Fibroblast of lung (primary cell): Measurements from ENCODE around the gene OBSCN. TPM values are rescaled to one million over a fixed set of nuclear protein-coding genes. Genes with fewer than 3 reads are reported as not detected.

Experiments
- DNase-seq, 2 donors: peaks; one replicate each; pipeline versions ENCODE4 v3.0.0 to v3.0.0-alpha.2; 2010; ENCODE audit warnings: low read depth in 2 of 2
- H2AFZ ChIP-seq: 2 replicates; pipeline ENCODE4 v1.5.1; 2012; ENCODE audit warnings: low read length, control low read depth, inconsistent platforms
- H3K27ac ChIP-seq: 2 replicates; pipeline ENCODE4 v1.5.1; 2011; ENCODE audit warnings: low read length, control low read depth; ENCODE audit not compliant: insufficient read depth
- H3K27me3 ChIP-seq: 2 replicates; pipeline ENCODE4 v1.5.1; 2011; ENCODE audit warnings: mild to moderate bottlenecking, low read length; ENCODE audit not compliant: control insufficient read depth, insufficient read depth
- H3K36me3 ChIP-seq: 2 replicates; pipeline ENCODE4 v1.5.1; 2011; ENCODE audit warnings: low read length; ENCODE audit not compliant: control insufficient read depth, insufficient read depth
- H3K4me1 ChIP-seq: 2 replicates; pipeline ENCODE4 v1.5.1; 2011; ENCODE audit warnings: low read length; ENCODE audit not compliant: control insufficient read depth, insufficient read depth; ENCODE audit errors: extremely low read depth
- H3K4me2 ChIP-seq: 2 replicates; pipeline ENCODE4 v1.5.1; 2011; ENCODE audit warnings: low read length, control low read depth; ENCODE audit not compliant: insufficient read depth; ENCODE audit errors: extremely low read depth
- H3K4me3 ChIP-seq, 4 experiments: fragments of 200-600 bp in 1 of 4; sonication (generic) in 1 of 4; replicated peaks in 1 of 4; 2 replicates each; pipeline ENCODE4 v1.5.1; 2011 to 2016; ENCODE audit warnings: low read length in 4 of 4, low read depth in 3 of 4, mild to moderate bottlenecking in 3 of 4, control low read depth in 2 of 4, inconsistent platforms in 1 of 4, mixed read lengths in 1 of 4; ENCODE audit not compliant: insufficient read depth in 1 of 4; ENCODE audit errors: control extremely low read depth in 1 of 4
- H3K79me2 ChIP-seq: 2 replicates; pipeline ENCODE4 v1.5.1; 2012; ENCODE audit warnings: mild to moderate bottlenecking, low read length, inconsistent platforms; ENCODE audit not compliant: control insufficient read depth, insufficient read depth
- H3K9ac ChIP-seq: 2 replicates; pipeline ENCODE4 v1.5.1; 2011; ENCODE audit warnings: mild to moderate bottlenecking, low read length, control low read depth; ENCODE audit not compliant: insufficient read depth
- H3K9me3 ChIP-seq: 2 replicates; pipeline ENCODE4 v1.5.1; 2012; ENCODE audit warnings: low read depth, low read length; ENCODE audit not compliant: control insufficient read depth, insufficient read depth
- H4K20me1 ChIP-seq: 2 replicates; pipeline ENCODE4 v1.5.1; 2011; ENCODE audit warnings: low read length; ENCODE audit not compliant: control insufficient read depth, insufficient read depth; ENCODE audit errors: extremely low read depth
- EZH2 ChIP-seq: IDR thresholded peaks from 2 replicates; pipeline ENCODE4 v1.5.1; 2012; ENCODE audit warnings: low read length, control low read depth, mild to moderate bottlenecking; ENCODE audit errors: missing control alignments
- polyA plus RNA-seq, 2 donors: library from polyadenylated mRNA; depleted of rRNA in 1 of 2; stranded (reverse) in 1 of 2; unstranded in 1 of 2; fragments of >200 nt; gene quantifications; 2 replicates each; pipeline ENCODE4 v1.2.1, GENCODE V29; 2011 to 2012; ENCODE audit warnings: missing spikeins in 1 of 2
- total RNA-seq: library from RNA; depleted of rRNA; stranded (reverse); fragments of >200 nt; gene quantifications from 2 replicates; pipeline ENCODE4 v1.2.1, GENCODE V29; 2014
- TF ChIP-seq, protein P1 (sequence below), 2 donors: IDR thresholded peaks in 1 of 2; conservative IDR thresholded peaks in 1 of 2; 1 replicate in 1 of 2; 2 replicates in 1 of 2; pipeline ENCODE4 v1.5.1; 2011 to 2012; ENCODE audit warnings: low read length in 2 of 2, control low read depth in 1 of 2, inconsistent platforms in 1 of 2, low read depth in 1 of 2, mild to moderate bottlenecking in 1 of 2

Gene OBSCN
- total and polyA plus RNA-seq, 2 donors (not counting 1 experiment from before 2014, with no cell fraction given): 0.87 to 16.8 TPM

DNA sequence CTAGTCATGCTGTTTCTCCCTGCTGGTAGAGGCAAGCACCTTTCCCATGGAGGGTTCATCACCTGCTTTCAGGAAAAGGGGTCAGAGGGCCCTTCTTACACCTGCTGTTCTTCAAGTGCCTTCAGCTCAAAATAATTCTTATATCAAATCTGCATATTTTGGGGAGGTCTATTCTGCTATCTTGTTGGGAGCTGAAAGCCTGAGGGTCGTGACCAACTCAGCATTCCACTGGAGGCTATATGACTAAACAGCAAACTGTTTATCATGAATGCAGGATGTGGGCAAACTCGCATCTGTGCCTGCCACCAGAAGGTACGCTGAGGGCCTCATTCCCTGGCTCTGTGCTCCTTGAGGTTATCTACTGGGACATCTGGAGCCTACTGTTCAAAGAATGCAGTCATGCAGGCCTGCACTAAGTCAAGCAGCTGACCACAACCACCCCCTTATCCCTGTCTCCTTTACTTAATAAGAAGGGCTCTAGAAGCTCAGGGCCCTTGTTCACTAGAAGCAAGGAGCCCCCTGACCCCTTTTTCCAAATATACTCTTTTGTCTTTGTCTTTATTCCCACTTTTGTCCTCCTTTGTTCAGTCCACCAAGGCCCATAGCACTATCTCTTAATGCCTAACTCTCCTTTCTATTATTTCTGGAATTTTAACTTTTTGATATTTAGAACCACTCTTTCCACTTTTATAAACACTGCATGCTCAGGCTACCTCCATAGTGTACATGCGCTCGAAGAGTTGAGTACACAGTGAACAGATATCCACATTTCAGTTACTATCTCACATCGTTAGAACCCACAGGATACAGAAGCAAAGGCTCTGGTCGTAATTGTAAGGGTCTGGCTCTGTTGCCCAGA is 213.4 kb downstream of the OBSCN start:
- H2AFZ ChIP-seq: no peak overlapping the region
- no peak for DNase-seq
- no peaks in the 10 kb centered on the region for H3K9me3 ChIP-seq
- no peaks in the 10 kb centered on the region for H3K4me1 ChIP-seq
- no peaks in the 10 kb centered on the region for H3K79me2 ChIP-seq
- no peaks in the 10 kb centered on the region for H3K36me3 ChIP-seq
- no peaks in the 10 kb centered on the region for H4K20me1 ChIP-seq
- H3K4me3 ChIP-seq: no peak overlapping the region
- H3K9ac ChIP-seq: no peak overlapping the region
- TF ChIP-seq, protein P1, sequence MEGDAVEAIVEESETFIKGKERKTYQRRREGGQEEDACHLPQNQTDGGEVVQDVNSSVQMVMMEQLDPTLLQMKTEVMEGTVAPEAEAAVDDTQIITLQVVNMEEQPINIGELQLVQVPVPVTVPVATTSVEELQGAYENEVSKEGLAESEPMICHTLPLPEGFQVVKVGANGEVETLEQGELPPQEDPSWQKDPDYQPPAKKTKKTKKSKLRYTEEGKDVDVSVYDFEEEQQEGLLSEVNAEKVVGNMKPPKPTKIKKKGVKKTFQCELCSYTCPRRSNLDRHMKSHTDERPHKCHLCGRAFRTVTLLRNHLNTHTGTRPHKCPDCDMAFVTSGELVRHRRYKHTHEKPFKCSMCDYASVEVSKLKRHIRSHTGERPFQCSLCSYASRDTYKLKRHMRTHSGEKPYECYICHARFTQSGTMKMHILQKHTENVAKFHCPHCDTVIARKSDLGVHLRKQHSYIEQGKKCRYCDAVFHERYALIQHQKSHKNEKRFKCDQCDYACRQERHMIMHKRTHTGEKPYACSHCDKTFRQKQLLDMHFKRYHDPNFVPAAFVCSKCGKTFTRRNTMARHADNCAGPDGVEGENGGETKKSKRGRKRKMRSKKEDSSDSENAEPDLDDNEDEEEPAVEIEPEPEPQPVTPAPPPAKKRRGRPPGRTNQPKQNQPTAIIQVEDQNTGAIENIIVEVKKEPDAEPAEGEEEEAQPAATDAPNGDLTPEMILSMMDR (conservative IDR thresholded peaks at IDR 0.05 in 1 of 2, IDR thresholded peaks at IDR 0.05 in 1 of 2; ENCODE audit: low read depth in 1 of 2, low read length in 2 of 2): no peak
- TF ChIP-seq EZH2: no peak
- no peak overlapping the region for H3K27ac ChIP-seq
- H3K4me2 ChIP-seq: no peak overlapping the region
- peaks cover 5% of the 10 kb centered on the region for H3K27me3 ChIP-seq

DNA sequence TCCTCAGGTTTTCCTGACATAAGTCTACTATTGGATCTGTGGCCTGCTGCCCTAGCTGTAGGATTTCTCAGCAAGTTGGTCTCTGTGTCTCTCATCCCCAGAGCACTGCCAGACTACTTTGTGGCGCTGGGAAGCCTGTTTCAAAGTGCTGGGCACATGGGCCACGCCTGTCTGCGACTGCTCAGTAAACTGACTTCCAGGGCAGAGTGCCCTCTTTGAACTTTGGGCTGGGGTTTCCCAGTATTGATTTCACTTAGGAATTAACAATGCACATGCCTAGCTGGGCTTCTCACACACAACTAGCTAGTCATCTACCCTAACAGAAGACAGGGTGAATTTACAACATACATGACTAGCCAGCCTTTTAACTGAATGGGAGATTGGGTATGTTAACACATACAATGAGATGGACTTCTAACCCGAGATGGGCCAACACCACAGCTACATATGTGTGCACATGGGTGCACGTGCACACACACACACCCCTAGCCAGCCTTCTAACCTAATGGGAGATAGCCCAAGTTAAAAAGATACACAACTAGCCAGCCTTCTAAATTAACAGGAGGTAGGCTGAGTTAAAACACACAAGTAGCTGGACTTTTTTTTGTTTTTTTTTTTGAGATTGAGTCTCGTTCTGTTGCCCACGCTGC is 215.7 kb downstream of the OBSCN start:
- Histone ChIP-seq H3K9ac (no peak overlapping the region), H3K4me1 (no peaks in the 10 kb centered on the region), H3K4me3 (no peak overlapping the region), H3K36me3 (no peaks in the 10 kb centered on the region), H3K9me3 (no peaks in the 10 kb centered on the region), H3K79me2 (no peaks in the 10 kb centered on the region), H4K20me1 (no peaks in the 10 kb centered on the region), H3K27me3 (no peaks in the 10 kb centered on the region), H2AFZ (no peak overlapping the region), H3K4me2 (no peak overlapping the region), H3K27ac (no peak overlapping the region)
- no peak for DNase-seq
- TF ChIP-seq, protein P1 (conservative IDR thresholded peaks at IDR 0.05 in 1 of 2, IDR thresholded peaks at IDR 0.05 in 1 of 2; ENCODE audit: low read depth in 1 of 2, low read length in 2 of 2): no peak
- no peak for TF ChIP-seq EZH2

DNA sequence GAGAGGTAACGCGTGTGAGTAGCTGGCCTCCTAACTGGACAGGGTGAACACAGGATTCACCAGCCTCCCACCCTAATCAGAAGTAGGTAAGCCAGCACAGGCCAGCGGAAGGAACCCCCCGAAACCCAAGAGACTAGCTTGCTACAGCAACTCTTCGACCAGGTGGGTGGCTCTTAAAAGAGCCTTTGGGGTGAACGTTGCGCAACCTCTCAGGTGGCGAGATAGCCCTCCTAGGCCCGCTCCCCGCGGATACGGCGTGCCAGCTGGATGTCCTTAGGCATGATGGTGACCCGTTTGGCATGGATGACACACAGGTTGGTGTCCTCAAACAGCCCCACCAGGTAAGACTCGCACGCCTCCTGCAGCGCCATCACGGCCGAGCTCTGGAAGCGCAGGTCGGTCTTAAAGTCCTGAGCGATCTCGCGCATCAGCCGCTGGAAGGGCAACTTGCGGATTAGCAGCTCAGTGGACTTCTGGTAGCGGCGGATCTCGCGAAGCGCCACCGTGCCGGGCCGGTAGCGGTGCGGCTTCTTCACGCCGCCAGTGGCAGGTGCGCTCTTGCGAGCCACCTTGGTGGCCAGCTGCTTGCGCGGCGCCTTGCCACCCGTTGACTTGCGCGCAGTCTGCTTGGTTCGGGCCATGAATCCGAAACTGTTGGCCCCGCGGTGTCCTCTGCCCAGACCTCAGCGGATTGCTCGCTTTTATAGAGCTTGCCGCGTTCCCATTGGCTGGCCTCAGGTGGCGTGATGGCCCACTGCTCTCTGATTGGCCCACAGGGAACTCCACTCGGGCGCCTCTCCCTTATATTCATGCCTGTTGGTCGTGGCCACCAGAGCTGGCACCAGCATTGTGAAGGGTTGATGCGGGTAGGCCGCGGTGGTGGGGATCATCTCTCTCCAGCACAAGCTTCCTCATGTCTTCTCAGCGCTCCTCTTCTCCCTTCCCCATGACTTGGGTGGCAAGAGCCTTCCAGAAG is 217.1 kb downstream of the OBSCN start:
- no peak overlapping the region for H2AFZ ChIP-seq
- H3K36me3 ChIP-seq: no peaks in the 10 kb centered on the region
- no peak for DNase-seq
- H3K4me1 ChIP-seq: no peaks in the 10 kb centered on the region
- H3K27me3 ChIP-seq: peaks cover 5% of the 10 kb centered on the region
- no peak overlapping the region for H3K4me3 ChIP-seq
- no peak overlapping the region for H3K27ac ChIP-seq
- H4K20me1 ChIP-seq: no peaks in the 10 kb centered on the region
- H3K9me3 ChIP-seq: no peaks in the 10 kb centered on the region
- H3K9ac ChIP-seq: no peak overlapping the region
- no peaks in the 10 kb centered on the region for H3K79me2 ChIP-seq
- TF ChIP-seq, protein P1 (conservative IDR thresholded peaks at IDR 0.05 in 1 of 2, IDR thresholded peaks at IDR 0.05 in 1 of 2; ENCODE audit: low read depth in 1 of 2, low read length in 2 of 2): no peak
- TF ChIP-seq EZH2: no peak
- H3K4me2 ChIP-seq: no peak overlapping the region
